Measurements from ENCODE around the gene LMX1B.
"Not testable (repeated sequence)": the region's sequence is repeated elsewhere in the genome, so short reads cannot be mapped to it uniquely, and the experiment has no call there.

DNA sequence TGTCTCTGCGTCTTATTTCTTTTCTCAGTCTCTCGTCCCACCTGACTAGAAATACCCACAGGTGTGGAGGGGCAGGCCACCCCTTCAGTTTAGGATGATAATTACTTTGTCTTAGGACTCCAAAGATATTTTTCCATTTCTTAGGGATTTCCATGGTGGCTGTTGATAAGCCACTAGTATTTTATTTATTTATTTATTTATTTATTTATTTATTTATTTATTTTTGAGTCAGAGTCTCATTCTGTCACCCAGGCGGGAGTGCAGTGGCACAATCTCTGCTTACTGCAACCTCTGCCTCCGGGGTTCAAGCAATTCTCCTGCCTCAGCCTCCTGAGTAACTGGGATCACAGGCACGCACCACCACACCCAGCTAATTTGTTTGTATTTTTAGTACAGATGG lies 103.7 kb downstream of the LMX1B start:
- TF ChIP-seq, protein P1, sequence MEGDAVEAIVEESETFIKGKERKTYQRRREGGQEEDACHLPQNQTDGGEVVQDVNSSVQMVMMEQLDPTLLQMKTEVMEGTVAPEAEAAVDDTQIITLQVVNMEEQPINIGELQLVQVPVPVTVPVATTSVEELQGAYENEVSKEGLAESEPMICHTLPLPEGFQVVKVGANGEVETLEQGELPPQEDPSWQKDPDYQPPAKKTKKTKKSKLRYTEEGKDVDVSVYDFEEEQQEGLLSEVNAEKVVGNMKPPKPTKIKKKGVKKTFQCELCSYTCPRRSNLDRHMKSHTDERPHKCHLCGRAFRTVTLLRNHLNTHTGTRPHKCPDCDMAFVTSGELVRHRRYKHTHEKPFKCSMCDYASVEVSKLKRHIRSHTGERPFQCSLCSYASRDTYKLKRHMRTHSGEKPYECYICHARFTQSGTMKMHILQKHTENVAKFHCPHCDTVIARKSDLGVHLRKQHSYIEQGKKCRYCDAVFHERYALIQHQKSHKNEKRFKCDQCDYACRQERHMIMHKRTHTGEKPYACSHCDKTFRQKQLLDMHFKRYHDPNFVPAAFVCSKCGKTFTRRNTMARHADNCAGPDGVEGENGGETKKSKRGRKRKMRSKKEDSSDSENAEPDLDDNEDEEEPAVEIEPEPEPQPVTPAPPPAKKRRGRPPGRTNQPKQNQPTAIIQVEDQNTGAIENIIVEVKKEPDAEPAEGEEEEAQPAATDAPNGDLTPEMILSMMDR (IDR thresholded peaks at IDR 0.05): not testable (repeated sequence)
- TF ChIP-seq POLR2A (IDR thresholded peaks at IDR 0.05): not testable (repeated sequence)

All from lower leg skin (tissue), 3 donors.